NCI-H226 (cell line): ENCODE measurements around the gene SIGLEC15.
"Not testable (repeated sequence)": the region's sequence is repeated elsewhere in the genome, so short reads cannot be mapped to it uniquely, and the experiment has no call there.

Experiments
- DNase-seq: peaks from one replicate; pipeline ENCODE4 v3.0.0-alpha.2; 2015

Gene SIGLEC15

DNA sequence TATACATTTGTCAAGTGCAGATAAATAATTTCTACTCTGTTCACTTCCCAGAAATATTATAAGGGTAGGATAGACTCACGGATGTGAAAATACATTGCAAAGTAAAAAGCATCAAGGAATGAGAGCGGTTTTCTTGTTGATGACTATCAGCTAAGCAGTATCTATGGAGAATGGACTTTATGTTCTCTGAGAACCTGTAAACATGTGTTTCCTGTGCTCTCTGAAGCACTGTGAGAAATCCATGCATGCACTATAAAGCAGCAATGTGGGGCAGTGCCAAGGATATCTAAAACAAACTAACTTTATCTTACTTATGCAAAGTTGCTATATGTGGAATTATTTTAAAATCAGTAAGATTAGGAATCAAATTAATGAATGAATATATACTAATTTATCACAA lies 4.4 kb upstream of the SIGLEC15 start:
- no peak for DNase-seq

DNA sequence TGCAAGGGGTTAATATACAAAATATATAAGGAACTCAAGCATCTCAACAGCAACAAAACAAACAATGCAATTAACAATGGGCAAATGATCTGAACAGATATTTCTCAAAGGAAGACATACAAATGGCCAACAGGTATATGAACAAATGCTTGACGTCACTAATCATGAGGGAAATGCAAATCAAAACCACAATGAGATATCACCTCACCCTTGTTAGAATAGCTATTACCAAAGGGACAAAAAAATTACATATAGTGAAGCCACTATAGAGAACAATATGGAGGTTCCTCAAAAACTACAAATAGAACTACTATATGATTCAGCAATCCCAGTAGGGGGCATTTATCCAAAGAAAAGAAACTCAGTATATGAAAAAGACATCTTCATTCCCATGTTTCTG lies 3.8 kb upstream of the SIGLEC15 start:
- no peak for DNase-seq

DNA sequence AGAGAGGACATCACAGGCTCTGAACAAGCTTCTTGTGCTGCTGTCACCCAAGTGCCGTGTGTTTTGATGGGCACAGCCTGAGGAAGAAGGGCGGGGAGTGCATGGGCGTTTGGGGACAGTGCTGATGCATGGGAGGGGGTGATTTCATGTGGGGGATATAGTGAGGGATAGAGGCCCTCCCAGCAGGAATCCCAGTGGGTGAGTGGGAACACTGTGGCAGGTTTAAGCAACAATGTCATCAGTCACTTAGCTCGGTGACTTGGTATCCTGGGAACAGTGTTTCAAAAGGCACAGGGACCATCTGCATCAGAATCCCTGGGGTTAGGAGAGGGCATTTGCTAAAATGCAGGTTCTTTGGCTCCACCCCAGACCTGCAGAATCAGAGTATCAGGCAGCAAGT lies 609 bp downstream of the SIGLEC15 start:
- no peak for DNase-seq

DNA sequence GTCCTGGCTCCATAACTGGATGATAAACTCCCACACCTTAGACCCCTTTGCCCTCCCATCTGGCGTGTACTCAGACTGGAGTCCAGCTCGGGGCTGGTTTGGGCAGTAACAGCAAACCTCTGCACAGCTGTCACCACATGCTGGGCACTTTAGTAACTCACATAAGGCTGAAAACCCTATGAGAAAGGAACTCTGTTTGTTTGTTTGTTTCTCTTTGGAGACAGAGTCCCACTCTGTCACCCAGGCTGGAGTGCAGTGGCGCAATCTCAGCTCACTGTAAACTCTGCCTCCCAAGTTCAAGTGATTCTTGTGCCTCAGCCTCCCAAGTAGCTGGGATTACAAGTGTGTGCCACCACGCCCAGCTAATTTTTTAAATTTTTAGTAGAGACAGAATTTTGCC lies 1.2 kb downstream of the SIGLEC15 start:
- not testable (repeated sequence) for DNase-seq

DNA sequence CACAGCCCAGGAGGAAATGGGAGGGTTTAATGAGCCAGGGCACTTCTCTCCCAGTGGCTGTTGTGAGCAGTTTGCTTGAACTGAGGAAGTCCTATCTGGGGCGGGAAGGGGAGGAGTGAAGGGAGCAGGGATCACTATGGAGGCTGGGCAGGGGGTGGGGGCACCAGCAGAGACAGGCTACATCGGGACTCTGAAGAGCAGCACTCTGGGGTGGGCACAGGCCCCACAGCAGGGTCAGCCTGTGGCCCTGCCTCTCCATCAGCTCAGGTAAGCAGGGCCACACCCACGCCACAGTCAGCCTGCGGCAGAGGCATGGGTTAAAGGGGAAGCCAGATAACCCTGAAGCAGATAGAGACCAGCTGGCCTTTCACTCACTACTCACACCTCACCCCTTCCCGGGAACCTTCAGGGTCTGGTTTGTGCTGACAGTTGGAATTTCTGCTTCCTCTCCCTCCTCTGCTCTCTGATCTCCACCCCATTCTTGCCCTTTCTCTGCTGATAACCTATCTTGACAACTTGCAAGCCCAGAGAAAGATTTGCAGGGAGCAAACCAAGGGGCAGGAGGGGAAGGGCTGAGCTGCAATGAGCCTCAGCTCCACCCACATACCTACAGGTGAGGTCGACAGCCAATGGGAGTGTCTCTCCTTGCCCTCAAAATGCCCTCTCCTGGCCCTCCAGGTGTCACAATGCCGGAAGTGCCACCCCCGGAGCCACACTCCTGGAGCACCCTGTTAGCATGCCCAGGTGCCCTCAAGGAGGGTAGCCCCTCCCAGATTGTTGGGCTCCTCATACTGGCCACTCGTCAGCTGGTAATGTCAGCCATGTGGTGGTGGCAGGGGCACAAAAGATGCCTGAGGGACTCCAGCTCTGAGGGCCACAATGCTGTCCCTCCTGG lies 3.7 kb downstream of the SIGLEC15 start:
- DNase-seq: peak; percentile 75

DNA sequence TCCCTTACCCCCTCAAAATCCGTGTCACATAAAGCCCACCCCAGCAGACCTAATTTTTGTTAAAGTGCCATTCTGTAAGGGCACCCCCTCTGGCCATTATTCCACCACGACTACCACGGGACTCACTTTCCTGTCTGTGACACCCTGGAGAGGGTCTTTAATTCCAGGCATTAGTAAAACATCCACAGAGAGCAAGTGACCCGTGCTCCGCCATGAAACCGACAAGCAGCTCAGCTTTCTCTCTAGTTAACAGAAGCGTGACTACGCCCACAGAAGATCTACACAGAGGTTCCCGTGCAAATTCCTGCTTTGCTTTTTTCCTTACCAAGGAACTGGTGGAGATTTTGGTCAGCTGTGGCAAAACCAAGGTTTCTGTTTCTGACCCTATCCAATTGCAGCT lies 4.4 kb downstream of the SIGLEC15 start:
- DNase-seq: no peak

DNA sequence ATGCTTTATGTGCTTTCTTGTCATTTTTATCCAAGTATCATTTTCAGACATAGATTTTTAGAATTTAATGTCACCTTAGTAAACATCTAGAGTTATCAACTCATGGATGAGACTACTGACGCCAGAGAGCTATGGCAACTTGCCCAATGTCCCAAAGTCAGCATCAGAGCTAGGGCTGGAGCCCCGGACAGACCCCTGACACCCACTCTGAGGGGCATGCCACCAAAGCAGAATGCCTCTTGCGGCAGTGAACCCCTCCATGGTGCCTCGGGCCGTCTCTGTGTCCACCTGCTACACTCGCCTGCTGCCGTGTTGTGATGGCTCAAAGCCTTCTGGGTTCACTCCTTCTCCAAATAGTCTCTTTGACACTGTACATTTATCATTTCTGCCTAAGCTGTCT lies 5.4 kb downstream of the SIGLEC15 start:
- DNase-seq: no peak

DNA sequence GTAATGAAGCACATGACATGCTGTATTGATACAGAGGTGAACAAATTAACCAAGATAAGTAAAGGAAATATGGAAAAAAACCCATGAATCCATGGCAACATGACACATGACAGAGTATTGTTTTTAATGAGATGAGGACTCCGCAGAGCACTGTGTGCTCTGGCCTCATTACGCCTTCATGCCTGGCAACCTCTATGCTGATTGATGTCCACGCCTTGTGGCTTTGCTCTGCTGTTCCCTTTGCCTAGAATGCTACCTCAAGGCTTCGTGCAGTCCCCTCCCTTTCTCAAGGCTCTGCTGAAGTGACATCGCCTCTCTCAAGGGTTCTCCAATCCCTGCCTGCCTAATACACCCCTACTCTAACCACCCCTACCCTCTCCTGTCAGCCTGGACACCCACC lies 8.4 kb downstream of the SIGLEC15 start:
- no peak for DNase-seq

DNA sequence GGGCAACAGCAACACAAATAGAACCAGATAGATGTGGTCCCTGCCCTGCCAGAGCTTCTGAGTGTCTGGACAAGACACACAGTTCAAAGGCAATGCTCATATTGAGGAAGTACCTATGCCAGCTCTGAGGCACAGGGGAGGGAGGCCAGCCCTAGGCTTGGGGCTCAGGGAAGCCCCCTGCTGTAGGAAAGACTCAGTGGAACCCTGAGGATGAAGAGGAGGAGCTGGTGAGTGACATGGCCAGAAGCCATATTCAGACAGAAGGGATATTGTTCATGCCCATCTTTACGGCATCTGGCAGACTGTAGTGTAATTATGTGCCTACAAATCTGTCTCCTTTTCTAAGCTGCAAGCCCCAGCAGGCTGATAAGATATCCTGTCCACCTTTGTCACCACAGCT lies 8.8 kb downstream of the SIGLEC15 start:
- no peak for DNase-seq

DNA sequence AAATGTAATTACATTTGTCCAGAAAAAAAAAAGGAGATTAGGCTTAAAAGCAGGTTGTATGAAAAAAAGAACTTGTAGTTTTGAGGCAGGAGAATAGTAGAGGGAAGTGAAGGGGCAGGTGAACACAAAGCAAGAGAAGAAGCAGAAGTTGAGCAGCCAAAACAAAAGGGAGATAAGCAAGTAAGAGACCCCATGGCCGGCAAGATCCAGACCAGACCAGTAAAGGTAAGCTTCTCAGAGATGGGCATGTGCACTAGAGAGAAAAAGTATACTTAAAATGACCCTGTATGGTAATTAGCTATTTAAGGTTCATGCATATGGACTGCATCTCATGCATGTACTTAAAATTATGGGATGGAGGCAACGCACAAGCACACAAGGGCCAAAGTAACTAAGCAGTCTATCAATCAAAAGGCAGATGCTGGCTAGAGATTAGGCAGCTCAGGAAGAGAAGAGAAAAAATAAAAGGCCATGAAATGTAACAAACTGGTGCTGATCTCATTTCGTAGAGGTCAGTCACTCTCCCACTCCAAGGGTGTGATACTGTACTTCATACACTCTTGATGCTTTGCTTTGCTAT lies 9.7 kb downstream of the SIGLEC15 start:
- DNase-seq: no peak

DNA sequence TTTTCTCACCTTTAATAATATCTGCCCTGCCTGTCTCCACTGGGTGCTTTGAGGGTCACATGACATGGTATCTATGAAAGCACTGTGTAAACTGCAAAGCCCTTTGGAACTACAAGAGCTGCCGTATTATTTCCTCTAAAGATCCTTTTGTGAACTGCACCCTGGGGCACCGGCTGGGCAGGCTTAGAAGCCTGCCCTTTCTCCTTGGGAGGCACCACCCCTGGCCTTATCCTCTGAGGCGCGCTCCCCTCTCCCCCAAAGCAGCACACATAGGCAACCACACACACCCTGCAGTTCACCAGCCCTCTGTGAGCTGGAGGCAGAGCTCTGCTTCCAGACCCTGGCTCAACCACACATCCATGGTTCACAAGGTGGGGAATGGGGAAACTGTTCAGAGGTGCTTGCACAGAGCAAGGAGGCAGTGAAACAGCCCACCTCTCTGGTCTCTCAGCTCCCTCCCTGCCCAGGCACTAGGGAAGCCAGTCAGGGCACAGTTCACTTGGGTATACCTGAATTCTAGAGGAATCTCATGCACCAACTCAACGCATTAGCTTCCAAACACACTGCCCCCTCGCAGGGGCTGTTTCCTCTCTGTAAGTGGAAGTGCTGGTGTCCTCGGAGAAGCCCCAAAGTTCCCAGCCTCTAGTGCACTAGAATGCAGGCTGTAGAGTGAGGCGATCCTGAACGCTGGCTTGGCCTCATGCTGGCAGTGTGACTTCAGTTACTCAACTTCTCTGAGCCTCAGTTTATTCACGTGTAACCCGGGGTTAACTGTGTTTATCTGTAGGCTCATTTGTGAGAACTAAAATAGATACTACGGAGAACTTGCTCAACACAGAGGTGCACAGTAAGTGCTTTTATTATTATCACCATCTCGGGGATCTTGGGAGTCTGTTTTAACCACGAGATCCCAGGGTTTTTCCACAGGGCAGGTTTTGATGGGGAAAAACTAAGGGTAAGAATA lies 11.0 kb downstream of the SIGLEC15 start:
- DNase-seq: no peak

DNA sequence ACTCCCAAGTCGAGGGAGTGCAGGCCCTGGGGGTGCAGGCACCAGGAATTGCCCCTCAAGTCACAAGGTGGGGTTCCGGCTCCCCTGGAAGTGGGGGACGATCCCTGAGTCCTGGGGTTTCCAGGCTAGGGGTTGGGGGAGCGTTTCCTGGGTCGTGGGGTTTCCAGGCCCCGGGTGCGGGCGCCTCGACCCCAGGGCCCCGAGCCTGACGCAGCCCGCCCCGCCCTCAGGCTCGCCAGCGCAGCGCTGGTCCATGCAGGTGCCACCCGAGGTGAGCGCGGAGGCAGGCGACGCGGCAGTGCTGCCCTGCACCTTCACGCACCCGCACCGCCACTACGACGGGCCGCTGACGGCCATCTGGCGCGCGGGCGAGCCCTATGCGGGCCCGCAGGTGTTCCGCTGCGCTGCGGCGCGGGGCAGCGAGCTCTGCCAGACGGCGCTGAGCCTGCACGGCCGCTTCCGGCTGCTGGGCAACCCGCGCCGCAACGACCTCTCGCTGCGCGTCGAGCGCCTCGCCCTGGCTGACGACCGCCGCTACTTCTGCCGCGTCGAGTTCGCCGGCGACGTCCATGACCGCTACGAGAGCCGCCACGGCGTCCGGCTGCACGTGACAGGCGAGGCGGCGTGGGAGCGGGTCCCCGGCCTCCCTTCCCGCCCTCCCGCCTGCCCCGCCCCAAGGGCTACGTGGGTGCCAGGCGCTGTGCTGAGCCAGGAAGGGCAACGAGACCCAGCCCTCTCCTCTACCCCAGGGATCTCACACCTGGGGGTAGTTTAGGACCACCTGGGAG lies 12.0 kb downstream of the SIGLEC15 start:
- DNase-seq: no peak

DNA sequence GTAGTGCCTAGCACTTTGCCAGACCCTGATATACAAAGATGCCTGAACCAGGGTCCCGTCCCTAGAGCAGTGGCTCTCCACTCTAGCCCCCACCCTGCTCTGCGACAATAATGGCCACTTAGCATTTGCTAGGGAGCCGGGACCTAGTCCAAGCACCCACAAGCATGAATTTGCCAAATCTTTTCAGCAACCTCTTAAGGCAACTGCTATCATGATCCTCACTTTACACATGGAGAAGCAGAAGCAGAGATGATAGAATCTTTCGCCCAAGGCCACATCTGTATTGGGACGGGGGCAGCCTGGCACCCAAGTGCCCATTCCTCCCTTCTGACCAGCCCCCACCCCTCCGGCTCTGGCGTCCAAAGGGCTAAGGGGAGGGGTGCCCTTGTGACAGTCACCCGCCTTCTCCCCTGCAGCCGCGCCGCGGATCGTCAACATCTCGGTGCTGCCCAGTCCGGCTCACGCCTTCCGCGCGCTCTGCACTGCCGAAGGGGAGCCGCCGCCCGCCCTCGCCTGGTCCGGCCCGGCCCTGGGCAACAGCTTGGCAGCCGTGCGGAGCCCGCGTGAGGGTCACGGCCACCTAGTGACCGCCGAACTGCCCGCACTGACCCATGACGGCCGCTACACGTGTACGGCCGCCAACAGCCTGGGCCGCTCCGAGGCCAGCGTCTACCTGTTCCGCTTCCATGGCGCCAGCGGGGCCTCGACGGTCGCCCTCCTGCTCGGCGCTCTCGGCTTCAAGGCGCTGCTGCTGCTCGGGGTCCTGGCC lies 13.0 kb downstream of the SIGLEC15 start:
- no peak for DNase-seq

DNA sequence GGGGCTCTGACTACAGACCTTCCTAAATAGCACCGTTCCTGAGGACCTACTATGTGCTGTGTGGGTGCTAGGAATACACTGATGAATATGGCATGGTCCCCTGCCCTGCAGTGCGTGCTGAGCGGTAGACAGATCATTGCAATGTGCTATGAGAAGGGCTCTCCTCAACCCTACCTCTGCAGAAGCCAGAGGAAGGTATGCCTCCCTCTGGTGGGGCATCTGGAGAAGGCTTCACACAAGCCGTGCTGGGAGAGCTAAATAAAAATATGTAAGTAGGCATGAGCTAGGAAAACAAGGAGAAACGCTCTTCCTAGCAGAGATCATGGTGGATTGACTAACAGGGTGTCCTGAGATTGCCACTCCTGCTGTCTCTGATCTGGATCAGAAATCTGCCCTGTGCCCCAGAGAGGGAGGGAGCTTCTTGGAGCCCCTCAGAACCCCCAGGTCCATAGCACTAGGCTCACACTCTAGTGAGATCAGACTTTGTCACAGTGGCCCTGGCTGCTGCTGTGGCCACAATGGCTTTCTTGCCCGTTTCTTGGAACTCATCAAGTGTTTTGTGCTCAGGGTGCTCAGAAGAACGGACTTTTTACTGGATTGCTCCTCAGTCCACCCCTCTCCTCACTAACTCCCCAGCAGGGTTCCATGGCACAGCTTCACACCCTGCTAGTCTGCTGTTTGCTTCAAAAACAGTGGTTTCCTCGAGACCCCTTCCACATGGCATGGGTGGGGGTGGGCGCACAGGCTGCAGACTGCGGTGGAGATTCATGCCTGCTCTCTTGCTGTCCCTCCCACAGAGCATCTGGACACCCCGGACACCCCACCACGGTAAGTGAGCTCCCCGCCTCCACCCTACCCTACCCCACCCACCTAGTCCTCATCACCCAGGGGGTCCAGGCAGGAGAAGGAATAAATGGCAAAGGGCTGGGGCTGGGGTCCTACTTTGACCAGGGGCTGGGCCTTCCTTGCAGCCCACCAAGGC lies 14.2 kb downstream of the SIGLEC15 start:
- DNase-seq: peak; percentile 27

DNA sequence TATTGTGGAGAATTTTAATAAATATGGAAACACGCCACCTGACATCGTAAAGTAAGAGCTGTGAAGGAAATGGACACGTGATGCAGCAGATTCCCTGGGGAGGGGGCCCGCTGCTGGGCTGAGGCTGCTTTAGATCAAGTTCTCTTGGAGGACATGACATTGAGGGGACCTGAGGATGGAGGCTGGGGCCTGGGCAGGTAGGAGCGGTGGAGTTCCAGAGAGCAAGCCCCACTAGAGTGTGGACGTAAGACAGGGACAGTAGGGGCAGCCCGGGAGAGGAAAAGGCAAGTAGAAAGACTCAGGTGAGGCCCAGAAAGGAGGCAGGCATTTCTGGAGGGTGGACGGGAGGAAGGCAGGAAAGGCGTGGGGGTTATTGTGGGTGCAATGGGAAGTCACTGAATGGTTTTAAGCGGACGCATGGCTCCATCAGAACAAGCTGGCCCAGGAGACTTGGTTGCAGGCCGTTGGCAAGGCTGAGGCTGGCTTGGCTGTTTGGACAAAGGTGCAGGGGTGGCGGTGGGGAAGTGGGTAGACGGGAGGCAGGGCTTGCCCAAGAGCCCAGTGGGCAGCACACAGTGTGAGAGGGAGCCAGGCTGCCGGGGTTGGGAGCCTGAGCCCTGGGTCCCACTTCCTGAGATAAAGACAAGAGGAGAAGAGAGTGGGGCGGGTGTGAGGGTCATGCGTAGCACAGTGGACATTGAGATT lies 15.7 kb downstream of the SIGLEC15 start:
- DNase-seq: no peak

DNA sequence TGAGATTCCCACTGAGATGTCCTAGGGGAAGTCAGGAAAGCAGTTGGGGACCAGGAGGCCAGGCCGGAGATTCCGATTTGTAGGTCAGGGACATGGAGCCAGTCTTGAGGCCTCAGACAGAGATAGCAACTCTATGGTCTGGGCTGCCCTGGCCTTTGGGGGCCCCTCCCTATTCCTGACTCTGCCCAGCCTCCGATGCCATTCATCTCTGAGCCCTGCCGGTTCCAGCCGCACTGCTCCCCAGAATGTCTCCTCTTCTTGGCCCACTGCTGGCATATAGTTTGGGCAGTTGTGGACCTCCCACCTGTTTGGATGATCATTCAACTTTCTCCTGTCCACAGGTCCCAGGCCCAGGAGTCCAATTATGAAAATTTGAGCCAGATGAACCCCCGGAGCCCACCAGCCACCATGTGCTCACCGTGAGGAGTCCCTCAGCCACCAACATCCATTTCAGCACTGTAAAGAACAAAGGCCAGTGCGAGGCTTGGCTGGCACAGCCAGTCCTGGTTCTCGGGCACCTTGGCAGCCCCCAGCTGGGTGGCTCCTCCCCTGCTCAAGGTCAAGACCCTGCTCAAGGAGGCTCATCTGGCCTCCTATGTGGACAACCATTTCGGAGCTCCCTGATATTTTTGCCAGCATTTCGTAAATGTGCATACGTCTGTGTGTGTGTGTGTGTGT lies 16.4 kb downstream of the SIGLEC15 start:
- no peak for DNase-seq

DNA sequence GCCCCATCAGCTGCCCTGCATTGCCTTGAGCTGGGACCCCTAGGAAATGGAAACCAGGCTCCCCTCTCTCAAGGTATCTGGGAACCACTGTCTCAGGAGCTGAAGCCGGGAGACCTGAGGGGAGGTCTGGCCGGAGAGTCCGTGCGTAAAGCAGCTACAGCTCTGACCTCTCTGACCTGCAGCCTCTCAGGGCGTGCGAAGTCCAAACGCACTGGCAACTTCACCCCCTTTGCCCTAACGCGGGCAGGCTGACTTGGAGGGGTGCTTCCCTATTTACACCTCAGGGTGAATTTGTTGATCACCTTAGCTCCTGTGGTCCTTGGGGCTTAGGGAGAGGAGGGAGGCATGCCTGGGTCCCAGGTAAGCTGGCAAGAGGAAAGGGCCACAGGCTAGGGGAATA lies 17.5 kb downstream of the SIGLEC15 start:
- no peak for DNase-seq

DNA sequence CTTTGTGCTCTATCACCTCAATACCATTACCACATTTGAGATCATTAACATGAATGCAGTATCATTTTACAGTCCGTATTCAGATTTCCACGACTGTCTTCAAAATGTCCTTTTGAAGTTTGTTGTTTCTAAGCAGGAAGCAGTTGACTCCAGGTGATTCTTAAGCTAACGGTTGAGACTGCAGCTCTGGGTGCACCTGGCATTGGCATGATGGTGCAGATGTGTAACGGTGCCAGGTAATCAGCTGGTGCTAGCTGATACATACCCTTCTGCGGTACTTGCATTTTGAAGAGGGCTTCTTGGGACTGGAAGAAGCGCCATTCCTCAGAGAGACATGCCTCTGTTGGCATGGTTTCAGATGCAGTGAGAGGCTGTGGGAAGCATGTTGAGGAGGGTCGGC lies 19.5 kb downstream of the SIGLEC15 start:
- no peak for DNase-seq

DNA sequence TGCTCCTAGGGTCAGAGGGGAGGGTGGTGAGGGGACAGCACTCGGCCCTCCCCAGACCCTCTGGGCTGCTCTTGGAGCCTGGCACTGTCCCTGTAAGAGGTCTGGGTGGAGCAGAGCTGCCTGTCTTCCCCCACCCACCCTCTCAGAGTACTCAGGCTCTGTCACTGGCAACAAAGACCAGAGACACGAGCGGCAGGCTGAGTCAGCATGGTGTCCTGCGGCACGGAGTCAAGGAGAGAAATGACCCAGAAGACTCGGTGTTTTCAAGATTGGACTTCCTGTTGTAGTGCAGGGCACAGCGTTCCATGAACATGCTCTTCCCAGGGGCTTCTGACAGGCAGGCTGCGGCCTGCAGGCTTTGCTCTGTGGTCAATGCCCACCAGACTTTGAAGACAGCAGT lies 19.9 kb downstream of the SIGLEC15 start:
- DNase-seq: no peak
